ENCODE results near the gene SUMO3. TPM values are rescaled to one million over a fixed set of nuclear protein-coding genes. Genes with fewer than 3 reads are reported as not detected.
A peak's percentile ranks its signal among the peaks of the same experiment; 100 is the strongest.

Gene SUMO3
- total RNA-seq, 1 donor from 2014 or later: 69.0 TPM

GRCh38 chr21:44778983-44779382 lies 38.9 kb downstream of the SUMO3 start:
- H3K36me3 Mint-ChIP-seq (ENCODE audit: low read depth, unreplicated experiment): peaks cover 12% of the 10 kb centered on the region
- no peaks in the 10 kb centered on the region for H3K9me3 Mint-ChIP-seq (ENCODE audit: unreplicated experiment)
- H3K27me3 Mint-ChIP-seq (ENCODE audit: unreplicated experiment): peaks cover 1% of the 10 kb centered on the region
- H3K27ac Mint-ChIP-seq (ENCODE audit: unreplicated experiment): no peak overlapping the region
- no peak for DNase-seq (ENCODE audit: low spot score)
- no peaks in the 10 kb centered on the region for H3K4me1 Mint-ChIP-seq (ENCODE audit: unreplicated experiment)
- no peak for TF ChIP-seq CTCF (IDR thresholded peaks at IDR 0.05; ENCODE audit: unreplicated experiment)
- H3K4me3 Mint-ChIP-seq (ENCODE audit: unreplicated experiment): no peak overlapping the region

GRCh38 chr21:44778499-44778911 lies 39.4 kb downstream of the SUMO3 start:
- no peak for TF ChIP-seq CTCF (IDR thresholded peaks at IDR 0.05; ENCODE audit: unreplicated experiment)
- Mint-ChIP-seq H3K36me3 (ENCODE audit: low read depth, unreplicated experiment) (peaks cover 12% of the 10 kb centered on the region), H3K4me1 (ENCODE audit: unreplicated experiment) (no peaks in the 10 kb centered on the region), H3K4me3 (ENCODE audit: unreplicated experiment) (no peak overlapping the region), H3K27me3 (ENCODE audit: unreplicated experiment) (peaks cover 1% of the 10 kb centered on the region), H3K27ac (ENCODE audit: unreplicated experiment) (no peak overlapping the region), H3K9me3 (ENCODE audit: unreplicated experiment) (no peaks in the 10 kb centered on the region)
- no peak for DNase-seq (ENCODE audit: low spot score)

DNA sequence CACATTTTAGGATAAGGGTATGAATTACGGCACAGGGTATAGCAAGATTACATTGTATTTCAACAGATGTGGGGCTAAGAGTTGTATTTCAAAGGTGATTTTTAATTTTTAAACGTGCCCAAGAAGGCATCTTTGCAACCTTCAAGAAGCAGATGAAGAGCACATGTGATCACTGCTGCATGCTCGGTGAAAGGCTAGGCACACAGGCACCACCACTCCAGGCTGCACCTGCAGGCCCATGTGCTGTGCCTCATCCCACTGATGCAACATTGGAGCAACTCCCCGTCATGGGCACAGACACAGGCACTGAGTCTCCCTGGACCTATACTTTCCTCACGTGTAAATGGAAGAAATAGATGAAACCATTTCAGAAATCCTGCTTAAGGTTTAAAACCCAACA lies 39.8 kb downstream of the SUMO3 start:
- Mint-ChIP-seq H3K27me3 (ENCODE audit: unreplicated experiment) (peaks cover 1% of the 10 kb centered on the region), H3K4me1 (ENCODE audit: unreplicated experiment) (no peaks in the 10 kb centered on the region), H3K9me3 (ENCODE audit: unreplicated experiment) (no peaks in the 10 kb centered on the region), H3K36me3 (ENCODE audit: low read depth, unreplicated experiment) (peaks cover 8% of the 10 kb centered on the region), H3K27ac (ENCODE audit: unreplicated experiment) (no peak overlapping the region), H3K4me3 (ENCODE audit: unreplicated experiment) (no peak overlapping the region)
- DNase-seq (ENCODE audit: low spot score): no peak
- no peak for TF ChIP-seq CTCF (IDR thresholded peaks at IDR 0.05; ENCODE audit: unreplicated experiment)

DNA sequence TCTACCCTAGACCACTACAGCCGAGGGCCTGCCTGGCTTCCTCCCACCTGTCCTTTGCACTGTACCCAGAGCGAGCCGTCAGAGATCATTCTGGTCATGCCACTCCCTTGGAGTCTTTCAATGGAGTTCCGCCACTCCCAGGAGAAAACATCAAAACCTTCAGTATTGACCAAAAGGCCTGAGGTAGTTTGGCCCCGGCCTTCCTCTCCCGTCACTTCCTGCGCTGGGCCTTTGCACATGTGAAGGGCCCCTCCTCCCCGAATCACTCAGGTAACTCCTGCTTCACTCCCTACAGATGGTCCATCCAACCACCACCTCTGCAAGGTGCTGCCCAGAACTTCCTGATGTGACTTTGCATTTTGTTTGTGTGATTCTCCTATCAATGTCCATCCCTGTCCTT lies 42.9 kb downstream of the SUMO3 start:
- DNase-seq (ENCODE audit: low spot score): no peak
- no peaks in the 10 kb centered on the region for H3K4me1 Mint-ChIP-seq (ENCODE audit: unreplicated experiment)
- H3K27me3 Mint-ChIP-seq (ENCODE audit: unreplicated experiment): peaks cover 1% of the 10 kb centered on the region
- peaks cover 22% of the 10 kb centered on the region for H3K36me3 Mint-ChIP-seq (ENCODE audit: low read depth, unreplicated experiment)
- no peak overlapping the region for H3K27ac Mint-ChIP-seq (ENCODE audit: unreplicated experiment)
- no peak for TF ChIP-seq CTCF (IDR thresholded peaks at IDR 0.05; ENCODE audit: unreplicated experiment)
- peak overlapping the region; percentile 65 for H3K4me3 Mint-ChIP-seq (ENCODE audit: unreplicated experiment)
- no peaks in the 10 kb centered on the region for H3K9me3 Mint-ChIP-seq (ENCODE audit: unreplicated experiment)

- no peaks in the 10 kb centered on the region for H3K4me1 Mint-ChIP-seq (ENCODE audit: unreplicated experiment)
- no peak overlapping the region for H3K27ac Mint-ChIP-seq (ENCODE audit: unreplicated experiment)
- TF ChIP-seq CTCF (IDR thresholded peaks at IDR 0.05; ENCODE audit: unreplicated experiment): no peak
- DNase-seq (ENCODE audit: low spot score): no peak
- H3K27me3 Mint-ChIP-seq (ENCODE audit: unreplicated experiment): peaks cover 1% of the 10 kb centered on the region
- no peaks in the 10 kb centered on the region for H3K9me3 Mint-ChIP-seq (ENCODE audit: unreplicated experiment)
- H3K4me3 Mint-ChIP-seq (ENCODE audit: unreplicated experiment): no peak overlapping the region
- peaks cover 25% of the 10 kb centered on the region for H3K36me3 Mint-ChIP-seq (ENCODE audit: low read depth, unreplicated experiment)
Measured at GRCh38 chr21:44773291-44773932, 44.5 kb downstream of the SUMO3 start.

All from endothelial cell (in vitro differentiated cells).